ENCODE measurements around the gene CADPS2. TPM values are rescaled to one million over a fixed set of nuclear protein-coding genes. Genes with fewer than 3 reads are reported as not detected.

CADPS2 gene
- polyA plus RNA-seq, 3 donors, result not detected

DNA sequence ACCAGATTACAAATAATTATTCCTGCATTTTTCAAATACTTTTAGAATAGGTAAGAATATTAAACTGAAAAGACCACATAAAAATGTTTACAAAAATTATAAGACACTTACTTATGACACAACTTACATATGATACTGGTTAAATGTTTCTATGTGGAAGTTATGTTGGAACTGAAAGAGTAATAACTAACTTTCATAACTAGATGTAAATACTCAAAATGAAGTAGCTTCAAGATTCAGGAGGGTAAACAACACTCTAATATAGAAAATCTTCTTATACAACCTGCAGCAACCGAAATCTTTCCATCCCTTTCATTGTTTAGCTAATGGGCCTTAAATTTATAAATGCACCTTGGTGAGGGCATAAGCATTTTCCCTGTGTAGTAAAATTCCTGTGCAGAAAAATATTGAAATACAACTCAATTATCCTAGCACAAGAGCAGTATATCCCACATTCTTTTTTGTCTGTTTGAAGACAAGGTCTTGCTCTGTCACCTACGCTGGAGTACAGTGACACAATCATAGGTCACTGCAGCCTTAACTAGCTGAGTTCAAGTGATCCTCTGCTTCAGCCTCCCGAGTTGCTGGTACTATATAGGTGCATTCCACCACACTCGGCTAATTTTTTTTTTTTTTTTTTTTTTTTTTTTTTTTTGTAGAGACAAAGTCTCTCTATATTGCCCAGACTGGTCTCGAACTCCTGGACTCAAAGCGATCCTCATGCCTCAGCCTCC, 168.7 kb downstream of the CADPS2 start:
- H3K4me3 ChIP-seq (replicated peaks in 1 of 3; ENCODE audit: low read depth in 2 of 3, low read length in 3 of 3), result no peak overlapping the region
- no peaks in the 10 kb centered on the region for H3K27me3 ChIP-seq (ENCODE audit: control insufficient read depth in 2 of 2, insufficient read depth in 2 of 2, low read length in 2 of 2)
- H3K36me3 ChIP-seq (replicated peaks in 1 of 2; ENCODE audit: control insufficient read depth in 1 of 2, insufficient read depth in 2 of 2, low read length in 2 of 2), result no peaks in the 10 kb centered on the region
- peaks cover 0 to 5% of the 10 kb centered on the region in 2 donors for H3K9me3 ChIP-seq (replicated peaks in 1 of 2; ENCODE audit: control insufficient read depth in 1 of 2, insufficient read depth in 1 of 2, low read length in 2 of 2)
- no peak overlapping the region for H3K27ac ChIP-seq (ENCODE audit: low read depth in 1 of 2, low read length in 2 of 2)
- no peak for DNase-seq
- WGBS (ENCODE audit: insufficient coverage), result 100% methylated on average over 1 of the region's 6 CpGs
- no peaks in the 10 kb centered on the region for H4K20me1 ChIP-seq (ENCODE audit: insufficient read depth, low read length)
- H3K4me3 Mint-ChIP-seq, result no peak overlapping the region
- TF ChIP-seq, protein P1, sequence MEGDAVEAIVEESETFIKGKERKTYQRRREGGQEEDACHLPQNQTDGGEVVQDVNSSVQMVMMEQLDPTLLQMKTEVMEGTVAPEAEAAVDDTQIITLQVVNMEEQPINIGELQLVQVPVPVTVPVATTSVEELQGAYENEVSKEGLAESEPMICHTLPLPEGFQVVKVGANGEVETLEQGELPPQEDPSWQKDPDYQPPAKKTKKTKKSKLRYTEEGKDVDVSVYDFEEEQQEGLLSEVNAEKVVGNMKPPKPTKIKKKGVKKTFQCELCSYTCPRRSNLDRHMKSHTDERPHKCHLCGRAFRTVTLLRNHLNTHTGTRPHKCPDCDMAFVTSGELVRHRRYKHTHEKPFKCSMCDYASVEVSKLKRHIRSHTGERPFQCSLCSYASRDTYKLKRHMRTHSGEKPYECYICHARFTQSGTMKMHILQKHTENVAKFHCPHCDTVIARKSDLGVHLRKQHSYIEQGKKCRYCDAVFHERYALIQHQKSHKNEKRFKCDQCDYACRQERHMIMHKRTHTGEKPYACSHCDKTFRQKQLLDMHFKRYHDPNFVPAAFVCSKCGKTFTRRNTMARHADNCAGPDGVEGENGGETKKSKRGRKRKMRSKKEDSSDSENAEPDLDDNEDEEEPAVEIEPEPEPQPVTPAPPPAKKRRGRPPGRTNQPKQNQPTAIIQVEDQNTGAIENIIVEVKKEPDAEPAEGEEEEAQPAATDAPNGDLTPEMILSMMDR (IDR thresholded peaks at IDR 0.05), result no peak
- no peaks in the 10 kb centered on the region for H3K36me3 Mint-ChIP-seq
- H3K4me1 Mint-ChIP-seq, result no peaks in the 10 kb centered on the region
- H3K79me2 ChIP-seq (ENCODE audit: insufficient read depth, low read length), result no peaks in the 10 kb centered on the region
- intact Hi-C loops (cut with micrococcal nuclease), result no loop called here
- H3K4me2 ChIP-seq (replicated peaks; ENCODE audit: extremely low read depth, low read length, poor library complexity, severe bottlenecking), result no peak overlapping the region
- peaks cover 0 to 8% (median 3%) of the 10 kb centered on the region in 7 donors for H3K9me3 Mint-ChIP-seq
- no peaks in the 10 kb centered on the region for H3K4me1 ChIP-seq (ENCODE audit: control insufficient read depth in 1 of 2, insufficient read depth in 2 of 2, low read length in 2 of 2)
- H3K27ac Mint-ChIP-seq, result no peak overlapping the region
- no peaks in the 10 kb centered on the region for H3K27me3 Mint-ChIP-seq (ENCODE audit: low read depth in 3 of 3)
- H3K9ac ChIP-seq (ENCODE audit: insufficient read depth, low read length, poor library complexity, severe bottlenecking), result no peak overlapping the region
- no peak overlapping the region for H2AFZ ChIP-seq (ENCODE audit: insufficient read depth, low read depth, low read length, poor library complexity, severe bottlenecking)

- Mint-ChIP-seq H3K27ac (no peak overlapping the region), H3K9me3 (peaks cover 0 to 8% (median 2%) of the 10 kb centered on the region in 7 donors), H3K4me3 (no peak overlapping the region), H3K4me1 (no peaks in the 10 kb centered on the region), H3K27me3 (ENCODE audit: low read depth in 3 of 3) (no peaks in the 10 kb centered on the region), H3K36me3 (no peaks in the 10 kb centered on the region)
- no peak overlapping the region for H3K4me3 ChIP-seq (replicated peaks in 1 of 3; ENCODE audit: low read depth in 2 of 3, low read length in 3 of 3)
- no peak overlapping the region for H3K27ac ChIP-seq (ENCODE audit: low read depth in 1 of 2, low read length in 2 of 2)
- TF ChIP-seq, protein P1 (IDR thresholded peaks at IDR 0.05), result no peak
- WGBS (ENCODE audit: insufficient coverage), result 80% methylated on average over 1 of the region's 3 CpGs
- H3K9me3 ChIP-seq (replicated peaks in 1 of 2; ENCODE audit: control insufficient read depth in 1 of 2, insufficient read depth in 1 of 2, low read length in 2 of 2), result peaks cover 0 to 5% of the 10 kb centered on the region in 2 donors
- no peak overlapping the region for H3K4me2 ChIP-seq (replicated peaks; ENCODE audit: extremely low read depth, low read length, poor library complexity, severe bottlenecking)
- H3K36me3 ChIP-seq (replicated peaks in 1 of 2; ENCODE audit: control insufficient read depth in 1 of 2, insufficient read depth in 2 of 2, low read length in 2 of 2), result no peaks in the 10 kb centered on the region
- intact Hi-C loops (cut with micrococcal nuclease), result no loop called here
- no peaks in the 10 kb centered on the region for H3K79me2 ChIP-seq (ENCODE audit: insufficient read depth, low read length)
- H3K9ac ChIP-seq (ENCODE audit: insufficient read depth, low read length, poor library complexity, severe bottlenecking), result no peak overlapping the region
- no peak overlapping the region for H2AFZ ChIP-seq (ENCODE audit: insufficient read depth, low read depth, low read length, poor library complexity, severe bottlenecking)
- H3K27me3 ChIP-seq (ENCODE audit: control insufficient read depth in 2 of 2, insufficient read depth in 2 of 2, low read length in 2 of 2), result no peaks in the 10 kb centered on the region
- H4K20me1 ChIP-seq (ENCODE audit: insufficient read depth, low read length), result no peaks in the 10 kb centered on the region
- no peak for DNase-seq
- H3K4me1 ChIP-seq (ENCODE audit: control insufficient read depth in 1 of 2, insufficient read depth in 2 of 2, low read length in 2 of 2), result no peaks in the 10 kb centered on the region
These were observed 171.1 kb downstream of the CADPS2 start for GRCh38 chr7:122715183-122715582.

Data from CD14-positive monocyte (primary cell).